ENCODE results near the gene METTL6.

METTL6 gene

GRCh38 chr3:15427182-15427880 lies at the start of gene METTL6, which contains the start of gene EAF1:
Gene METTL6, minus strand, starts transcription at chr3:15427544. Its CDS starts 1,033 bp downstream, at chr3:15426511.
Gene EAF1, plus strand, starts transcription at chr3:15427598. Its CDS starts 182 bp downstream, at chr3:15427780.
- peaks cover 2 to 41% (median 30%) of the 10 kb centered on the region in 5 donors for H3K4me1 ChIP-seq (ENCODE audit: control insufficient read depth in 5 of 5, insufficient read depth in 5 of 5, low read length in 5 of 5)
- no peaks in the 10 kb centered on the region for H3K9me3 ChIP-seq (ENCODE audit: control insufficient read depth in 5 of 5, low read length in 5 of 5)
- H3K27me3 ChIP-seq (ENCODE audit: control insufficient read depth in 5 of 5, insufficient read depth in 4 of 5, low read length in 5 of 5) = no peaks in the 10 kb centered on the region
- peak within 1 kb of the TSS; percentile 90 for H3K27ac ChIP-seq (ENCODE audit: low read depth, low read length)
- H3K9ac ChIP-seq (ENCODE audit: low read length in 5 of 5) = peak within 1 kb of the TSS; percentile 86 to 99 (median 98)
- H3K36me3 ChIP-seq (ENCODE audit: control insufficient read depth in 5 of 5, insufficient read depth in 5 of 5, low read length in 5 of 5) = peaks cover 10 to 35% (median 19%) of the 10 kb centered on the region in 5 donors
- peak within 1 kb of the TSS; percentile 90 to 99 (median 98) for H3K4me3 ChIP-seq (ENCODE audit: low read depth in 1 of 5, low read length in 5 of 5)

GRCh38 chr3:15476378-15476777 lies 49.0 kb upstream of the METTL6 start:
- no peaks in the 10 kb centered on the region for H3K27me3 ChIP-seq (ENCODE audit: control insufficient read depth in 5 of 5, insufficient read depth in 4 of 5, low read length in 5 of 5)
- H3K27ac ChIP-seq (ENCODE audit: low read depth, low read length) = no peak overlapping the region
- H3K36me3 ChIP-seq (ENCODE audit: control insufficient read depth in 5 of 5, insufficient read depth in 5 of 5, low read length in 5 of 5) = peaks cover 0 to 2% (median 0%) of the 10 kb centered on the region in 5 donors
- no peak overlapping the region for H3K9ac ChIP-seq (ENCODE audit: low read length in 5 of 5)
- H3K9me3 ChIP-seq (ENCODE audit: control insufficient read depth in 5 of 5, low read length in 5 of 5) = no peaks in the 10 kb centered on the region
- H3K4me1 ChIP-seq (ENCODE audit: control insufficient read depth in 5 of 5, insufficient read depth in 5 of 5, low read length in 5 of 5) = no peaks in the 10 kb centered on the region
- H3K4me3 ChIP-seq (ENCODE audit: low read depth in 1 of 5, low read length in 5 of 5) = no peak overlapping the region

- H3K36me3 ChIP-seq (ENCODE audit: control insufficient read depth in 5 of 5, insufficient read depth in 5 of 5, low read length in 5 of 5) = peaks cover 0 to 4% (median 2%) of the 10 kb centered on the region in 5 donors
- H3K4me3 ChIP-seq (ENCODE audit: low read depth in 1 of 5, low read length in 5 of 5) = no peak overlapping the region
- no peaks in the 10 kb centered on the region for H3K27me3 ChIP-seq (ENCODE audit: control insufficient read depth in 5 of 5, insufficient read depth in 4 of 5, low read length in 5 of 5)
- no peak overlapping the region for H3K9ac ChIP-seq (ENCODE audit: low read length in 5 of 5)
- no peaks in the 10 kb centered on the region for H3K9me3 ChIP-seq (ENCODE audit: control insufficient read depth in 5 of 5, low read length in 5 of 5)
- H3K4me1 ChIP-seq (ENCODE audit: control insufficient read depth in 5 of 5, insufficient read depth in 5 of 5, low read length in 5 of 5) = no peaks in the 10 kb centered on the region
- no peak overlapping the region for H3K27ac ChIP-seq (ENCODE audit: low read depth, low read length)
These were observed 47.8 kb upstream of the METTL6 start for GRCh38 chr3:15475161-15475560.

- Histone ChIP-seq H3K27me3 (ENCODE audit: control insufficient read depth in 5 of 5, insufficient read depth in 4 of 5, low read length in 5 of 5) (no peaks in the 10 kb centered on the region), H3K4me1 (ENCODE audit: control insufficient read depth in 5 of 5, insufficient read depth in 5 of 5, low read length in 5 of 5) (no peaks in the 10 kb centered on the region), H3K27ac (ENCODE audit: low read depth, low read length) (no peak overlapping the region), H3K4me3 (ENCODE audit: low read depth in 1 of 5, low read length in 5 of 5) (no peak overlapping the region), H3K9ac (ENCODE audit: low read length in 5 of 5) (no peak overlapping the region), H3K36me3 (ENCODE audit: control insufficient read depth in 5 of 5, insufficient read depth in 5 of 5, low read length in 5 of 5) (peaks cover 0 to 4% (median 2%) of the 10 kb centered on the region in 5 donors), H3K9me3 (ENCODE audit: control insufficient read depth in 5 of 5, low read length in 5 of 5) (no peaks in the 10 kb centered on the region)
These were observed 44.5 kb upstream of the METTL6 start for GRCh38 chr3:15471861-15472260.

GRCh38 chr3:15470849-15471248 lies 43.5 kb upstream of the METTL6 start:
- no peaks in the 10 kb centered on the region for H3K9me3 ChIP-seq (ENCODE audit: control insufficient read depth in 5 of 5, low read length in 5 of 5)

GRCh38 chr3:15470261-15470660 lies 42.9 kb upstream of the METTL6 start:
- no peak overlapping the region for H3K9ac ChIP-seq (ENCODE audit: low read length in 5 of 5)
- H3K9me3 ChIP-seq (ENCODE audit: control insufficient read depth in 5 of 5, low read length in 5 of 5) = no peaks in the 10 kb centered on the region
- H3K4me3 ChIP-seq (ENCODE audit: low read depth in 1 of 5, low read length in 5 of 5) = no peak overlapping the region
- no peaks in the 10 kb centered on the region for H3K4me1 ChIP-seq (ENCODE audit: control insufficient read depth in 5 of 5, insufficient read depth in 5 of 5, low read length in 5 of 5)
- H3K27ac ChIP-seq (ENCODE audit: low read depth, low read length) = no peak overlapping the region
- peaks cover 0 to 4% (median 3%) of the 10 kb centered on the region in 5 donors for H3K36me3 ChIP-seq (ENCODE audit: control insufficient read depth in 5 of 5, insufficient read depth in 5 of 5, low read length in 5 of 5)
- no peaks in the 10 kb centered on the region for H3K27me3 ChIP-seq (ENCODE audit: control insufficient read depth in 5 of 5, insufficient read depth in 4 of 5, low read length in 5 of 5)

More at GRCh38 chr3:15470849-15471248, 43.5 kb upstream of the METTL6 start:
- Histone ChIP-seq H3K4me3 (ENCODE audit: low read depth in 1 of 5, low read length in 5 of 5) (no peak overlapping the region), H3K9ac (ENCODE audit: low read length in 5 of 5) (no peak overlapping the region), H3K4me1 (ENCODE audit: control insufficient read depth in 5 of 5, insufficient read depth in 5 of 5, low read length in 5 of 5) (no peaks in the 10 kb centered on the region), H3K27me3 (ENCODE audit: control insufficient read depth in 5 of 5, insufficient read depth in 4 of 5, low read length in 5 of 5) (no peaks in the 10 kb centered on the region), H3K27ac (ENCODE audit: low read depth, low read length) (no peak overlapping the region), H3K36me3 (ENCODE audit: control insufficient read depth in 5 of 5, insufficient read depth in 5 of 5, low read length in 5 of 5) (peaks cover 0 to 4% (median 3%) of the 10 kb centered on the region in 5 donors)

GRCh38 chr3:15467227-15468181 lies 40.2 kb upstream of the METTL6 start:
- no peak overlapping the region for H3K4me3 ChIP-seq (ENCODE audit: low read depth in 1 of 5, low read length in 5 of 5)
- peaks cover 0 to 7% (median 4%) of the 10 kb centered on the region in 5 donors for H3K36me3 ChIP-seq (ENCODE audit: control insufficient read depth in 5 of 5, insufficient read depth in 5 of 5, low read length in 5 of 5)
- no peaks in the 10 kb centered on the region for H3K4me1 ChIP-seq (ENCODE audit: control insufficient read depth in 5 of 5, insufficient read depth in 5 of 5, low read length in 5 of 5)
- H3K9ac ChIP-seq (ENCODE audit: low read length in 5 of 5) = no peak overlapping the region
- H3K27ac ChIP-seq (ENCODE audit: low read depth, low read length) = no peak overlapping the region
- H3K27me3 ChIP-seq (ENCODE audit: control insufficient read depth in 5 of 5, insufficient read depth in 4 of 5, low read length in 5 of 5) = no peaks in the 10 kb centered on the region
- no peaks in the 10 kb centered on the region for H3K9me3 ChIP-seq (ENCODE audit: control insufficient read depth in 5 of 5, low read length in 5 of 5)

GRCh38 chr3:15465876-15466585 lies 38.7 kb upstream of the METTL6 start:
- Histone ChIP-seq H3K9ac (ENCODE audit: low read length in 5 of 5) (no peak overlapping the region), H3K4me1 (ENCODE audit: control insufficient read depth in 5 of 5, insufficient read depth in 5 of 5, low read length in 5 of 5) (no peaks in the 10 kb centered on the region), H3K4me3 (ENCODE audit: low read depth in 1 of 5, low read length in 5 of 5) (no peak overlapping the region), H3K27ac (ENCODE audit: low read depth, low read length) (no peak overlapping the region), H3K9me3 (ENCODE audit: control insufficient read depth in 5 of 5, low read length in 5 of 5) (no peaks in the 10 kb centered on the region), H3K27me3 (ENCODE audit: control insufficient read depth in 5 of 5, insufficient read depth in 4 of 5, low read length in 5 of 5) (no peaks in the 10 kb centered on the region), H3K36me3 (ENCODE audit: control insufficient read depth in 5 of 5, insufficient read depth in 5 of 5, low read length in 5 of 5) (peaks cover 0 to 7% (median 4%) of the 10 kb centered on the region in 5 donors)

GRCh38 chr3:15462451-15462850 lies 35.1 kb upstream of the METTL6 start:
- Histone ChIP-seq H3K4me3 (ENCODE audit: low read depth in 1 of 5, low read length in 5 of 5) (no peak overlapping the region), H3K9me3 (ENCODE audit: control insufficient read depth in 5 of 5, low read length in 5 of 5) (peaks cover 0 to 4% (median 0%) of the 10 kb centered on the region in 5 donors), H3K27me3 (ENCODE audit: control insufficient read depth in 5 of 5, insufficient read depth in 4 of 5, low read length in 5 of 5) (no peaks in the 10 kb centered on the region), H3K27ac (ENCODE audit: low read depth, low read length) (no peak overlapping the region), H3K9ac (ENCODE audit: low read length in 5 of 5) (no peak overlapping the region), H3K4me1 (ENCODE audit: control insufficient read depth in 5 of 5, insufficient read depth in 5 of 5, low read length in 5 of 5) (no peaks in the 10 kb centered on the region), H3K36me3 (ENCODE audit: control insufficient read depth in 5 of 5, insufficient read depth in 5 of 5, low read length in 5 of 5) (peaks cover 0 to 7% (median 0%) of the 10 kb centered on the region in 5 donors)
